RKO (cell line): ENCODE measurements around the gene LIN37.

Experiments
- DNase-seq: peaks from one replicate; pipeline ENCODE4 v3.0.0-alpha.2; 2016; ENCODE audit warnings: low spot score

Gene LIN37

DNA sequence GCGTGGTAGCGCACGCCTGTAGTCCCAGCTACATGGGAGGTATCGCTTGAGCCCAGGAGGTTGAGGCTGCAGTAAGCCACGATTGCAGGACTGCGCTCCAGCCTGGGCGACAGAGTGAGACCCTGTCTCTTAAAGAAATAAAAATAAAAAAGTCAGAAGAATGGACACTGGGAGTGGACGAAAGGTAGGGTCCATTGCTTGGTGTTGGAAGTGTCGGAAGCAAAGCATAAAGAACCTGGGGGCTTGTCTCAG lies 26.6 kb downstream of the LIN37 start:
- DNase-seq, result no peak

DNA sequence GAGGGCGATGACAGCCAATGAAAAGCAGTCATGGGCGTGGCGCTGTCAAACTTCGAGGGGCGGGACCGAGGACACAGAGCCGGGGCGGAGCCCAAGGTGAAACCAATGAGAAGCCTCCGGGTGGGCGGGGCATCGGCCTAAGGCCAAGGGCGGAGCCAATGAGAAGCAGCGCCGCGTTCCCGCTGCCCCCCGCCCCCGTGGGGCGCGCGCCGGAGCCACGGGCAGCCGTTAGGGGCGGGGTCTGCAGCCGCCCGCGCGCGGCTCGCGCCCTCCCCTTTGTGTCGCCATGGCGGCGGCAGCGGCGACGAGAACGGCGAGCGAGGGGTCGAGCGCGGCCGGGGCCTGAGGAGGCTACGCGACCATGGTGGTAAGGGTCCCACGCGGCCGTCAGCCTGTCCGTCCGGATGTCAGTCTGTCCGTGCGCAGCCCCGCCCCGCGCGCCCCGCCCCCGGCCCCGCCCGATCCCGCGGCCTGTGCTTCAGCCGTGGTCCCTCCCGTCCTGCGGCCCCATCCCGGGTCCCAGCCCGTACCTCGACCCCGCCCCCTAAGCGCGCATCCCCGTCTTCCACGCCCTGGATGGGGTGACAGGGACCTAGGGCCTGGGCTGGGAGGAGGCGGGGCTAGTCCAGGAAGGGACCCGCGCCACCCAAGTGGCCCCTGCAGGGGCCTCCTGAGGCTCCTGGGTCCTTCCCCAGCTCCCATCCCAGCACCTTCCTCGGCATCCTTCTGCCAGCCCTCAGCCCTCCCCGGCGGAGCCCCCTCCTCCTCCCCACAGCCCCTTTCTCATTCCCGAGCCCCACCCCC lies 27.1 kb downstream of the LIN37 start, which contains the start of gene ARHGAP33:
TSS of gene ARHGAP33 (plus strand) at position 267 of the 804 bp plus-strand sequence. CDS start at position 362, 95 bp downstream.
- peak; percentile 95 for DNase-seq

DNA sequence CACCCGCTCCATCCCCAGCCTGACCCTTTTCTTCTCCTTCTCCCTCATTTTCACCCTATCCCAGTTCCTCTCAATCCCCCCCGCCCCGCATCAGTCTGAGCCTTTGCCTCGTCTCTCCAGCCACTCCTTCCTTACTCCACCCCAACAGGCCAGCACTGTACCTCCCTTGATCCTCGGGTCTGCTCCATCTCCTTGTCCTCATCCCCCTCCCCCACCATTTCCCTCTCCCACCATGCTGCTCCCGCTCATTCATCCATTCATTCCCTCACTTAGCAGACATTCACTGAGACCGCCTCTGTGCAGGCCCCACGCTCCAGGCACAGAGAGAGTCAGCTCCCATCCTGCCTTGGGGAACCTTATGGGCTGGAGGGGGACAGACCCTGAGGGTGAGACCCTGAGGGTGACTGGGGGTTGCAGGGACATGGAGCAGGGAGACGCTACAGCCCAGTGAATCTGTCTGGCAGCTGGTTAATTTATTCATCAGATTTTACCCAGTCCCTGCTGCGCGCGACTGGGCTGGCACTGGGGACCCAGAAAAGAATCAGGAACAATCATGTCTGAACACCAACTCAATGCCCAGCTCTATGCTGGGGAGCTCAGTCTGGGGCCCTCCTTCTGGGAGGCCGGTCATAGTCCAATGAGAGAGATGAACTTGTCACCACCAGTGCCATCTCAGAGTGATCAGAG lies 27.9 kb downstream of the LIN37 start:
- DNase-seq, result no peak

DNA sequence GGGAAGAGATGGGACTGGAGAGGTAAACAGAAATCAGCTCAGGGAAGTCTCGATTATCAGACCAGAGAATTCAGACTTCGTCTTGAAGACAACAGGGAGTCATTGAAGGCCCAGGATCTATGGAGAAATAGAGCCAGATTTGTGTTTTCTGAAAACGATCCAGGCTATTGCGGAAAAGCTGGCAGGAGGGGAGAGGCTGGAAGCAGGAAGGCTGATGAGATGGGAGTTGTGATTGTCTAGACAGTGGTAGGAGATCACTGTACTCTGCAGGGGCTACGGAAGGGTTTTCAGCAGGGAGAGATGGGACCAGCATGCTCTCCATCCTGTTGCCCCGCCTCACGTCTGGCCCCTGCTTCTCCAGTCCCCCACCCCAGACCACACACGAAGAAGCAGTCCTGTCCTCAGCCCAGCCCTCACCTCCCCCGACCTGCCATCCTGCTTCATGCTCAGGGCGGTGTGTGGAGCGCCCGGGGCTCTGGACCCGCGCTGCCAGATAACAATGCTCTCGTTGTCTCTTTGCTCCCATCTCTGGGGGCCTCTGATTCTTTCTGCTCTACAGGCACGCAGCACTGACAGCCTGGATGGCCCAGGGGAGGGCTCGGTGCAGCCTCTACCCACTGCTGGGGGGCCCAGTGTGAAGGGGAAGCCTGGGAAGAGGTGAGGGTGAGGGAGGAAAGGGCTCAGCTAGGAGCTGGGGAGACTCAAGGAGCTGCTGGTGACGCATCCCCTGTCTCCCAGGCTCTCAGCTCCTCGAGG lies 28.9 kb downstream of the LIN37 start:
- DNase-seq, result no peak

DNA sequence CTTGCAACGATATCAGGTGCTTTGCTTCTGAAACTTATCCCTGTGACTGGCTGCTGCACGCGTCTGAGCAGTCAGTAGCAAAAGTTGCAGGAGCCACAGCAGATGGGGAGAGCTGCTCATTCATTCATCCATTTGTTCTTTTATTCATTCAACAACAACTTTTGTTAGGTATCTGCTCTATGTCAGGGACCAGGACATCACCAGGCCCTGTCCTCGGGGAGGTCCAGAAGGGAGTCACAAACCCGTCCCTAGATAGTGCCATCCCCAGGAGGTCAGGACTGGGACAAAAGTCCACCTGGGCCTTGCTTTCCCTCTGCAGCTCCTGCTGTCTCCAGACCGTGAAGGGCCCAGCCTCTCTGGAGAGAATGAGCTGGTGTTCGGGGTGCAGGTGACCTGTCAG lies 29.6 kb downstream of the LIN37 start:
- DNase-seq, result no peak

DNA sequence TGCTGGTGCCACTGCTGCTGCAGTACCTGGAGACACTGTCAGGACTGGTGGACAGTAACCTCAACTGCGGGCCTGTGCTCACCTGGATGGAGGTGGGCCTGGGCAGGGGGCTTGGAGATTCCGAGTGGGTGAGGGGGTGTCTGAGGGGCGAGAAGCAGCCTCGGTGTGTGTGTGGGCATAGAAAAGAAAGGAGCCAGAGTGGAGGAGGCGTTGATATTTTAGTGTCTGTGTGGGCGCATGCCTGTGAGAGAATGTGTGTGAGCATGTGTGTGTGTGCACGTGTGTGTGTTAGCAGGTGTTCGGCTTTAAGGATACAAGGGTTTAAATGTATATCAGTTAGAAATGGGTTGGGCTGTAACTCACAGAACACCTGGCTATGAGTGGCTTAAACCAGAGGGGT lies 30.7 kb downstream of the LIN37 start:
- no peak for DNase-seq

DNA sequence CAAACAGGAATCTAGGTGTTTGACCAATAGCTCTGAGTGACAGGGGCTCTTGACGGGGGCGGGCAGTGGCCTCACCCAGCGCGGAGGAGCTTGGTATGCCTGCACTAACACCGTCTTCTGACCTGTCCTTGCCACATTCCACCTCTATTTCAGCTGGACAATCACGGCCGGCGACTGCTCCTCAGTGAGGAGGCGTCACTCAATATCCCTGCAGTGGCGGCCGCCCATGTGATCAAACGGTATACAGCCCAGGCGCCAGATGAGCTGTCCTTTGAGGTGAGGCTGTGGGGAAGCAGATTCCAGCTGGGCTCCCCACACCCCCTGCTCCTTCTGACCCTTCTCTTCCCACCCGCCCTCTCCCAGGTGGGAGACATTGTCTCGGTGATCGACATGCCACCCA lies 31.7 kb downstream of the LIN37 start:
- no peak for DNase-seq

DNA sequence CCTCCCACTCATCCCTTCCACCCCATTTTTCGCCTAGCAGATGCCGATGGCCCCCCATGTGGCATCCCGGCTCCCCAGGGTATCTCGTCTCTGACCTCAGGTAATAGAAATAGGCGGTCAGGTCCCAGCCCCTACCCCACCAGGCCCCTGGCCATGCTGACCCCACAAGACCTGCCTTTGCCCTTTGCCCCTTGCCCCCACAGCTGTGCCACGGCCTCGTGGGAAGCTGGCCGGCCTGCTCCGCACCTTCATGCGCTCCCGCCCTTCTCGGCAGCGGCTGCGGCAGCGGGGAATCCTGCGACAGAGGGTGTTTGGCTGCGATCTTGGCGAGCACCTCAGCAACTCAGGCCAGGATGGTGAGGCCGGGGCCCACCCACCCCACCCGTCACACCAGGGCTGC lies 32.3 kb downstream of the LIN37 start:
- no peak for DNase-seq

DNA sequence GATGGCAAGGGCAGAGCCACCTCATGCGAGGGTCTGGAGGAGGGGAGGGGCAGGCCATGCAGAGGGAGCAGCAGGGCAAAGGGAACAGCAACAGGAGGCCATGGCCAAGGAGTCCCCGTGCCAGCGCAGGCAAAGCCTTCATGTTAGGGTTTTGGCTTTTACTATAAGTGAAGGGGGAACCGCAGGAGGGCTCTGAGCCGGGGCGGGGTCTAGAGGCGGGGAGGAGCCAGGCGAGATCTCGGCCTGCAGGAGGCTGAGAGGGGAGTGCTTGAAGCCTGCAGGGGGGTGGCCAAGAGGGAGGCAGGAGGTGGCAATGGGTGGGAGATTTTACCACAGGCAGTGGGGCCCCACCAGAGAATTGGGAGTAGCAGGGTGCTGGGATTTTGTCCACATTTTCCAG lies 33.3 kb downstream of the LIN37 start:
- DNase-seq, result no peak

DNA sequence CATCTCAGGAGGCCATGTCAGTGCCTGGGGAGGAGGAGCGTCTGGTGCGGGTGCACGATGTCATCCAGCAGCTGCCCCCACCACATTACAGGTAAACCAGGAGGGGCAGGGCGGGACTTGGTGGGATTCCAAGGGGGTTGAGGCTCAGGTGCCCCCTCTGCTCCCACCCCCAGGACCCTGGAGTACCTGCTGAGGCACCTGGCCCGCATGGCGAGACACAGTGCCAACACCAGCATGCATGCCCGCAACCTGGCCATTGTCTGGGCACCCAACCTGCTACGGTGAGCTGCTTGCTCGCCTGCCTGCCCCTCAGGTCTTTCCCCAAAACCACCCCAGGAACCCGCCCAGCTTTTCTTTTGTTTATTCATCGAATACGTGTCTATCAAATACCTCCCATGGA lies 34.2 kb downstream of the LIN37 start:
- DNase-seq, result no peak

DNA sequence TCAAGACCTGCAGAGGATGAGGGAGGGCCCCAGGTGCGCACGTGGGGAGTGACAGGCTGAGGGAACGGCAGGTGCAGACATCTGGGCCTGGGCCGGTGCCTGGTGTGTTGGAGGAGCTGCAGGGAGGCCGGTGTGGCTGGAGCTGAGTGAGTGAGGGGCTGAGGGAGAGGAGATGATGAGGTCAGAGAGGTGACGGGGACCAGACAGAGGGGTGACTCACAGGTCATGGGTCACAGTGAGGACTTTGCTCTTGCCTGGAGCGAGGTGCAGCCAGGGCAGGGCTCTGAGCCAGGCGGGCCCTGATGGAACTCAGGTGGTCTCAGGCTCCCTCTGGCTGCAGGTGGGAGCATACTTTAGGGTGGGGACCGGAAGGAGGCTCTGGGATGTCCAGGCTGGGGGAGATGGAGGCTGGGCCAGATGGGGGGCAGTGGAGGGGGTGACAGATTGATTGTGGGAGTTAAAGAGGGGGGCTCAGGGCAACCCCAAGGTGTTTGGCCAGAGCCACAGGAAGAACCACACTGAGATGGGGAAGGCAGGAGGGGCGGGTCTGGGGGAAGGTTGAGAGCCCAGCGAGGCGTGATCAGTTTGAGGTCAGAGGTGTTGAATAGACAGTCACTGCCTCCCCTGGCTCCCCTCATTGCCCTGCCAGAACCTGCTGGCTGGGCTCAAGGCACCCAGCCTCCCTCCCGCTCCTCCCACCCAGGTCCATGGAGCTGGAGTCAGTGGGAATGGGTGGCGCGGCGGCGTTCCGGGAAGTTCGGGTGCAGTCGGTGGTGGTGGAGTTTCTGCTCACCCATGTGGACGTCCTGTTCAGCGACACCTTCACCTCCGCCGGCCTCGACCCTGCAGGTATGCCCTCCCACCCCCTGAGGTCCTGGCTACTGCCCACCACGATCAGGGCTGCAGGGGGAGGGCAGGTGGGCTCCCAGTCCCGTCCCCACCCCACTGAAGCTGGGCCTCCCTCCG lies 35.4 kb downstream of the LIN37 start:
- peak; percentile 20 for DNase-seq

DNA sequence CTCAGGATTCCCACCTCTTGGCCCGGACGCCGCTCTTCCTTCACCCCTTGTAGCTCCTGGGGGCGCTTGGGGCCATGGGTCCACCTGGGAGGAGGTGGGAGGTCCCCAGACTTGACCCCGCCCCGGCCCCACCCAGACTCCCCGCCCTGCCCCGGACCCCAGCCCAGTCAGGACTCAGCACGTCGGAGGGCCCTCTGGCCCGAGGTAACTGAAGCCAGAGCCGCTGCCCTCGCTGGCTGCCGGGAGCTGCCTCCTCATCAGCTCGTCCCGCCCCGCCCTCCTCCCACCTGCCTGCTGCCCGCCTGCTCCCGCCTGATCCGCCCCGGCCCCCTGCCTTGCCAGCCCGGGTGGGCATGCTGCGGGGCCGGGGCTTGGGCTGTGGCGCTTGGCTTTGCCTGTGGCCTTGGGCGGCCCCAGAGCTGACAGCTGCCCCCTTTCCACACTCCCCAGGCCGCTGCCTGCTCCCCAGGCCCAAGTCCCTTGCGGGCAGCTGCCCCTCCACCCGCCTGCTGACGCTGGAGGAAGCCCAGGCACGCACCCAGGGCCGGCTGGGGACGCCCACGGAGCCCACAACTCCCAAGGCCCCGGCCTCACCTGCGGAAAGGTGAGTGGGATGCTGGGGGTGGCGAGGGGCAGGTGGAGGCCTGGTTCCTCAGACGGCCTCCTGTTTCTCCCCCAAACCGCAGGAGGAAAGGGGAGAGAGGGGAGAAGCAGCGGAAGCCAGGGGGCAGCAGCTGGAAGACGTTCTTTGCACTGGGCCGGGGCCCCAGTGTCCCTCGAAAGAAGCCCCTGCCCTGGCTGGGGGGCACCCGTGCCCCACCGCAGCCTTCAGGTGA lies 36.3 kb downstream of the LIN37 start:
- no peak for DNase-seq

DNA sequence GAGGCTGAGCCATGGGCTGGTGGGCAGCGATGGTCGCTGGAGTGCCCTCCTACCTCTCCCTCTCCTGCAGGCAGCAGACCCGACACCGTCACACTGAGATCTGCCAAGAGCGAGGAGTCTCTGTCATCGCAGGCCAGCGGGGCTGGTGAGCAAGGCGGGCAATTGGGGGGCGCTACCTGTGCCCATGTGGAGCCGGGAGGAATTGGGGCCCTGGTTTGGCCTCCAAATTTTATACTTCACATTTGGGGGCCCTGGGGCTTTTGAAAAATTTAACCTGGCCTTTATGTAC lies 36.9 kb downstream of the LIN37 start:
- DNase-seq, result no peak

DNA sequence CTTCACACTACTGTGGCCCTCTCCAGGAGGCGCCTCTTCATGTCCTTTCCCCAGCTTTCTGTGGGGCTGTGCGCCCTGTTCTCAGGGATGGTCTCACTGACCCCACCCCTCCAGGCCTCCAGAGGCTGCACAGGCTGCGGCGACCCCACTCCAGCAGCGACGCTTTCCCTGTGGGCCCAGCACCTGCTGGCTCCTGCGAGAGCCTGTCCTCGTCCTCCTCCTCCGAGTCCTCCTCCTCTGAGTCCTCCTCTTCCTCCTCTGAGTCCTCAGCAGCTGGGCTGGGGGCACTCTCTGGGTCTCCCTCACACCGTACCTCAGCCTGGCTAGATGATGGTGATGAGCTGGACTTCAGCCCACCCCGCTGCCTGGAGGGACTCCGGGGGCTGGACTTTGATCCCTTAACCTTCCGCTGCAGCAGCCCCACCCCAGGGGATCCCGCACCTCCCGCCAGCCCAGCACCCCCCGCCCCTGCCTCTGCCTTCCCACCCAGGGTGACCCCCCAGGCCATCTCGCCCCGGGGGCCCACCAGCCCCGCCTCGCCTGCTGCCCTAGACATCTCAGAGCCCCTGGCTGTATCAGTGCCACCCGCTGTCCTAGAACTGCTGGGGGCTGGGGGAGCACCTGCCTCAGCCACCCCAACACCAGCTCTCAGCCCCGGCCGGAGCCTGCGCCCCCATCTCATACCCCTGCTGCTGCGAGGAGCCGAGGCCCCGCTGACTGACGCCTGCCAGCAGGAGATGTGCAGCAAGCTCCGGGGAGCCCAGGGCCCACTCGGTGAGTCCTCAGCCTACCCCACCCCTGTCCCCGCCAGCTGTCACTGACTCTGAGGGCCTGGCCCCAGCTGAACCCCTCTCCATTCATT lies 38.2 kb downstream of the LIN37 start:
- no peak for DNase-seq

DNA sequence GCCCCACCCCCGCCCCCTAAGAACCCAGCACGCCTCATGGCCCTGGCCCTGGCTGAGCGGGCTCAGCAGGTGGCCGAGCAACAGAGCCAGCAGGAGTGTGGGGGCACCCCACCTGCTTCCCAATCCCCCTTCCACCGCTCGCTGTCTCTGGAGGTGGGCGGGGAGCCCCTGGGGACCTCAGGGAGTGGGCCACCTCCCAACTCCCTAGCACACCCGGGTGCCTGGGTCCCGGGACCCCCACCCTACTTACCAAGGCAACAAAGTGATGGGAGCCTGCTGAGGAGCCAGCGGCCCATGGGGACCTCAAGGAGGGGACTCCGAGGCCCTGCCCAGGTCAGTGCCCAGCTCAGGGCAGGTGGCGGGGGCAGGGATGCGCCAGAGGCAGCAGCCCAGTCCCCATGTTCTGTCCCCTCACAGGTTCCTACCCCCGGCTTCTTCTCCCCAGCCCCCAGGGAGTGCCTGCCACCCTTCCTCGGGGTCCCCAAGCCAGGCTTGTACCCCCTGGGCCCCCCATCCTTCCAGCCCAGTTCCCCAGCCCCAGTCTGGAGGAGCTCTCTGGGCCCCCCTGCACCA lies 38.9 kb downstream of the LIN37 start:
- DNase-seq, result no peak

DNA sequence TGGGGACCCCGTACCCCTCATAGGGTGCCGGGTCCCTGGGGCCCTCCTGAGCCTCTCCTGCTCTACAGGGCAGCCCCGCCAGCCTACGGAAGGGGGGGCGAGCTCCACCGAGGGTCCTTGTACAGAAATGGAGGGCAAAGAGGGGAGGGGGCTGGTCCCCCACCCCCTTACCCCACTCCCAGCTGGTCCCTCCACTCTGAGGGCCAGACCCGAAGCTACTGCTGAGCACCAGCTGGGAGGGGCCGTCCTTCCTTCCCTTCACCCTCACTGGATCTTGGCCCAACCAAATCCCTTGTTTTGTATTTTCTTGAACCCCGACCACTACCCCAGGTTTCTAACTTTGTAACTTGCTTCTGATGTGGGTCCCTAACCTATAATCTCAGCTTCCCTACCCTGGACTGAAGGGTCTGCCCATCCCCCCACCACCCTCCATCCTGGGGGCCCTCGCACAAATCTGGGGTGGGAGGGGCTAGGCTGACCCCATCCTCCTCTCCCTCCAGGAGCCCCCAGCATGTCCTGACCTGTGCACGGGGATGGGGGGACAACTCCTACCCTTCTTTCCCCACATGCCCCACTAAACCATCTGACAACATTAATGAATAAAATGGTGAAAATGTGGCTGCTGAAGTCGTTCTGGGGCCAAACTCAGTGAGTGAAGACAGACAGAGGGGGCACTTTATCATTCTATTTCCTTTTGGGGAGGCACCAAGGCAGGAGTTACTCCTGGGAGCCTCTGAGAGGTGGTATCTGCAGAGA lies 40.0 kb downstream of the LIN37 start:
- DNase-seq, result no peak

DNA sequence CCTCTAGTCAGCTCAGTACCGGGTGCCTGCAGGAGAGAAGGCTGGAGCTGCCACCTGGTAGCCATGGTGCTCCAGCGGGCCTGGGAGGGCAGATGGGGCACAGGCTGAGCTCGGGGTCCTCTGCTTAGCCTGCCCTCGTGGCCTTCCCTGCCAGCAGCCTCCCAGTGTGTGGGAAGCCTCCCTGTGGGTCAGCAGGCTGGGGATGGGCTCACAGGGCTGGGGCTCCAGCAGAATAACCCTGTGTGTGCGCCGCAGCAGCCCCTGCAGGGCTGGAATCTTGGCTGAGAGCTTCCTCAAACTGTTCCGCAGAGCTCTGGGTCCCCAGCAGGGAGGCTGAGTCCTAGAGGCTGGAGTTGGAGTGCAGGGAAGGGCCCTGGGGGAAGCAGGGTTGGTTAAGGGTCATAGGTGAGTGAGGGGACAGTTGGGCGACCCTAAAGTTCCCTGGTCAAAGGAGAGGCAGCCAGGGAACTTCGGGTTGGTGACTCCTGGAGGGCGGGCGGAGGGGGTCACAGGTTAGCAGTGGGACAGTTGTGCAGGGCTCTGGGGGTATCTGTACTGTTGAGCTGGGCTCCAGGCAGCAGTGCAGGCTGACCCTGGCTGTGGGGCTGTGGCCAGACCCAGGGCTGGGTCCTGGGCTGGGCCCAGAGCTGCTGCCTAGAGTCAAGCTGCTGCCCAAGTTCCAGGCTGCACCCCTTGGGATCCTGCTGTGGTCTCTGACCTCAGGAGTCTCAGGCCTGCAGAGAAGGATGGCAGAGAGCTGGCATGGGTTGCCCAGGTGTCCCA lies 41.0 kb downstream of the LIN37 start:
- DNase-seq, result no peak
